Upper lobe of left lung (tissue), 4 donors: ENCODE data around the gene UBAC1.

ENCODE experiments used
- CTCF ChIP-seq, 6 experiments: fragments of 450-650 bp in 4 of 6; fragments of 200-600 bp in 2 of 6; sonication (generic) in 2 of 6; IDR thresholded peaks; one replicate each; pipeline ENCODE4 v1.5.1; 2016 to 2019; ENCODE audit warnings: antibody characterized with exemption in 6 of 6
- EP300 ChIP-seq, 4 donors: sonication (generic); formaldehyde crosslinking; IDR thresholded peaks; one replicate each; pipeline ENCODE4 v1.5.1; 2017; ENCODE audit warnings: antibody characterized with exemption in 4 of 4, control low read depth in 2 of 4

DNA sequence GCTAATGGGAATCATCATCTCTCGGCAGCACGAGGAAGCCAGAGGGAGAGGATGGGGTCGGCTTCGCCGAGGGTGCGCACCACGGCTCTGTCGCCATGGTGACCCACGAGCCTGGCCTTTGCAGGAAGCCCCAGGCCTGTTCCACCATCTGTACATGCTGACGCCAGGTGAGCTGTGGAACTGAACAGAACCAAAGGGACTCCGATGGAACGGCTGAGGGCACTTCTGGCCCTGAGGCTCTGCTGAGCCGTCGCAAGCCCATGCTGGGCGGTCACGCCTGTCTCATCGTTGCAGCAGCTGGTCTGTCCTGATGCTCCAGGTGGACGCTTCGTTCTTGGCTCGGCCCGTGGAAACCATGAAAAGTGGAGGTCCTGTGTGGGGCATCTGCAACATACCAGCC is 34.6 kb upstream of the UBAC1 start:
- TF ChIP-seq EP300 (IDR thresholded peaks at IDR 0.05) (no peak), CTCF (IDR thresholded peaks at IDR 0.05) (no peak)
